Type B pancreatic cell (in vitro differentiated cells): Measurements from ENCODE around the gene CXCR4. TPM values are rescaled to one million over a fixed set of nuclear protein-coding genes. Genes with fewer than 3 reads are reported as not detected.
"Not testable (repeated sequence)": the region's sequence is repeated elsewhere in the genome, so short reads cannot be mapped to it uniquely, and the experiment has no call there.

Experiments used
- DNase-seq: peaks from one replicate; pipeline ENCODE4 v3.0.0; 2021; ENCODE audit warnings: mixed read lengths; ENCODE audit not compliant: unreplicated experiment; ENCODE audit errors: extremely low spot score
- H3K27ac Mint-ChIP-seq: 2 replicates; pipeline ENCODE4 v1.8.0; 2021; ENCODE audit warnings: mild to moderate bottlenecking, mixed read lengths
- H3K27me3 Mint-ChIP-seq: 2 replicates; pipeline ENCODE4 v1.8.0; 2021; ENCODE audit warnings: mixed read lengths
- H3K36me3 Mint-ChIP-seq: 2 replicates; pipeline ENCODE4 v1.8.0; 2021; ENCODE audit warnings: mixed read lengths
- H3K4me1 Mint-ChIP-seq: one replicate; pipeline ENCODE4 v1.8.0; 2021; ENCODE audit warnings: mixed read lengths; ENCODE audit not compliant: unreplicated experiment
- H3K4me3 Mint-ChIP-seq: 2 replicates; pipeline ENCODE4 v1.8.0; 2021; ENCODE audit warnings: mild to moderate bottlenecking, mixed read lengths
- H3K9me3 Mint-ChIP-seq: 2 replicates; pipeline ENCODE4 v1.8.0; 2021; ENCODE audit warnings: mixed read lengths
- CTCF ChIP-seq: fragments of 200-600 bp; sonication (generic); conservative IDR thresholded peaks from 2 replicates; pipeline ENCODE4 v1.5.0; 2021; ENCODE audit warnings: antibody characterized with exemption, mild to moderate bottlenecking
- total RNA-seq: library from RNA; stranded (reverse); gene quantifications from 2 replicates; pipeline ENCODE4 v1.2.1, GENCODE V29; 2021; ENCODE audit warnings: low replicate concordance

Gene CXCR4
- total RNA-seq, 1 donor from 2014 or later = 34.8 TPM

GRCh38 chr2:136075476-136075875 lies 42.5 kb downstream of the CXCR4 start:
- Mint-ChIP-seq H3K27me3 (no peaks in the 10 kb centered on the region), H3K36me3 (no peaks in the 10 kb centered on the region), H3K4me1 (peaks cover 4% of the 10 kb centered on the region), H3K4me3 (no peak overlapping the region), H3K9me3 (peaks cover 11% of the 10 kb centered on the region), H3K27ac (no peak overlapping the region)
- peak; percentile 14 for TF ChIP-seq CTCF
- no peak for DNase-seq

- Mint-ChIP-seq H3K9me3 (peaks cover 11% of the 10 kb centered on the region), H3K36me3 (no peaks in the 10 kb centered on the region), H3K4me1 (peaks cover 19% of the 10 kb centered on the region), H3K27me3 (peaks cover 7% of the 10 kb centered on the region), H3K4me3 (no peak overlapping the region), H3K27ac (no peak overlapping the region)
- TF ChIP-seq CTCF = no peak
- DNase-seq = no peak
Measured at GRCh38 chr2:136072621-136073020, 45.3 kb downstream of the CXCR4 start.

- not testable (repeated sequence) for H3K27ac Mint-ChIP-seq, DNase-seq, H3K36me3 Mint-ChIP-seq, H3K4me3 Mint-ChIP-seq
- H3K4me1 Mint-ChIP-seq = peaks cover 22% of the 10 kb centered on the region
- H3K9me3 Mint-ChIP-seq = peaks cover 11% of the 10 kb centered on the region
- H3K27me3 Mint-ChIP-seq = peaks cover 12% of the 10 kb centered on the region
Measured at GRCh38 chr2:136071887-136072286, 46.1 kb downstream of the CXCR4 start.

- TF ChIP-seq CTCF = no peak
- H3K9me3 Mint-ChIP-seq = peaks cover 7% of the 10 kb centered on the region
- H3K27ac Mint-ChIP-seq = no peak overlapping the region
- no peak overlapping the region for H3K4me3 Mint-ChIP-seq
- no peak for DNase-seq
- H3K27me3 Mint-ChIP-seq = peaks cover 12% of the 10 kb centered on the region
- H3K4me1 Mint-ChIP-seq = peaks cover 24% of the 10 kb centered on the region
- H3K36me3 Mint-ChIP-seq = no peaks in the 10 kb centered on the region
Measured at GRCh38 chr2:136070913-136071312, 47.0 kb downstream of the CXCR4 start.

GRCh38 chr2:136069773-136070172 lies 48.2 kb downstream of the CXCR4 start:
- Mint-ChIP-seq H3K27ac (no peak overlapping the region), H3K27me3 (peaks cover 12% of the 10 kb centered on the region), H3K4me1 (peaks cover 30% of the 10 kb centered on the region), H3K36me3 (no peaks in the 10 kb centered on the region), H3K9me3 (peaks cover 7% of the 10 kb centered on the region), H3K4me3 (no peak overlapping the region)
- no peak for DNase-seq
- no peak for TF ChIP-seq CTCF

- Mint-ChIP-seq H3K9me3 (peaks cover 7% of the 10 kb centered on the region), H3K36me3 (no peaks in the 10 kb centered on the region)
Measured at GRCh38 chr2:136068581-136069227, 49.2 kb downstream of the CXCR4 start.

More at GRCh38 chr2:136068581-136069227, 49.2 kb downstream of the CXCR4 start:
- Mint-ChIP-seq H3K4me1 (peaks cover 35% of the 10 kb centered on the region), H3K4me3 (no peak overlapping the region), H3K27me3 (peaks cover 12% of the 10 kb centered on the region), H3K27ac (no peak overlapping the region)
- no peak for DNase-seq
- no peak for TF ChIP-seq CTCF
